OCI-LY7 (cell line): Measurements from ENCODE around the gene CBLC. TPM values are rescaled to one million over a fixed set of nuclear protein-coding genes. Genes with fewer than 3 reads are reported as not detected.

Source experiments
- BruUV-seq: library from RNA; stranded (reverse); fragments of 400-500 nt; replicated peaks from 2 replicates; lab custom pipeline; 2021; lab: Mats Ljungman, UMichigan
- CTCF ChIA-PET: fragments of 300-600 bp; sonication (Branson Sonifier 250); formaldehyde crosslinking; loops from one replicate; lab custom pipeline; 2022; ENCODE audit warnings: antibody characterized with exemption; ENCODE audit not compliant: unreplicated experiment; lab: Charles Lee
- POLR2A ChIA-PET: fragments of 300-600 bp; sonication (Branson Sonifier 250); formaldehyde crosslinking; loops from one replicate; lab custom pipeline; 2022; ENCODE audit warnings: antibody characterized with exemption; lab: Charles Lee
- DNase-seq: peaks from one replicate; pipeline ENCODE4 v3.0.0-alpha.2; 2015; ENCODE audit warnings: low spot score
- H2AFZ ChIP-seq: fragments of 200-600 bp; sonication (generic), shearing (Covaris generic); 2 replicates; pipeline ENCODE4 v1.6.1; 2014; ENCODE audit warnings: mild to moderate bottlenecking, antibody characterized with exemption, low read length, moderate library complexity
- H3K27ac ChIP-seq: fragments of 200-600 bp; sonication (generic); 2 replicates; pipeline ENCODE4 v1.5.1; 2014; ENCODE audit warnings: mixed run types, low read depth, mild to moderate bottlenecking, moderate library complexity, low read length, inconsistent platforms; ENCODE audit not compliant: poor library complexity, severe bottlenecking
- H3K36me3 ChIP-seq: fragments of 200-600 bp; sonication (generic); 2 replicates; pipeline ENCODE4 v1.6.1; 2014; ENCODE audit warnings: mild to moderate bottlenecking, antibody characterized with exemption, low read length, moderate library complexity, mixed read lengths; ENCODE audit not compliant: insufficient read depth
- H3K4me1 ChIP-seq: fragments of 200-600 bp; sonication (generic); 2 replicates; pipeline ENCODE4 v1.5.1; 2014; ENCODE audit warnings: mild to moderate bottlenecking, low read length; ENCODE audit not compliant: insufficient read depth, poor library complexity, severe bottlenecking
- H3K4me2 ChIP-seq: fragments of 200-600 bp; sonication (generic); 2 replicates; pipeline ENCODE4 v1.6.1; 2014; ENCODE audit warnings: mild to moderate bottlenecking, low read length
- H3K4me3 ChIP-seq: fragments of 200-600 bp; sonication (generic); 2 replicates; pipeline ENCODE4 v1.5.1; 2014; ENCODE audit warnings: mild to moderate bottlenecking, low read depth, low read length; ENCODE audit not compliant: poor library complexity, severe bottlenecking
- H3K79me2 ChIP-seq: fragments of 200-600 bp; sonication (generic); 2 replicates; pipeline ENCODE4 v1.6.1; 2016; ENCODE audit warnings: low read depth, mild to moderate bottlenecking, low read length, moderate library complexity, mixed read lengths; ENCODE audit not compliant: insufficient read depth
- H3K9me2 ChIP-seq: fragments of 200-600 bp; sonication (generic); 2 replicates; pipeline ENCODE4 v1.6.1; 2016; ENCODE audit warnings: mild to moderate bottlenecking, low read length, mixed read lengths; ENCODE audit not compliant: insufficient read depth
- H3K9me3 ChIP-seq: fragments of 200-600 bp; sonication (generic); 2 replicates; pipeline ENCODE4 v1.6.1; 2014; ENCODE audit warnings: mild to moderate bottlenecking, mixed run types, low read length, mixed read lengths
- H4K20me1 ChIP-seq: fragments of 200-600 bp; sonication (generic); 2 replicates; pipeline ENCODE4 v1.6.1; 2014; ENCODE audit warnings: mild to moderate bottlenecking, antibody characterized with exemption, low read length, moderate library complexity, mixed read lengths; ENCODE audit not compliant: insufficient read depth
- EZH2phosphoT487 ChIP-seq: fragments of 200-600 bp; sonication (generic); IDR thresholded peaks from 2 replicates; pipeline ENCODE4 v1.6.1; 2018; ENCODE audit warnings: low read depth, borderline replicate concordance, mild to moderate bottlenecking, mixed run types, antibody characterized with exemption, low read length, moderate library complexity, mixed read lengths
- intact Hi-C: fragments of 100-400 bp; cut with micrococcal nuclease; formaldehyde crosslinking; loops from one replicate; pipeline ENCODE4 v1.10.0; 2022; ENCODE audit not compliant: unreplicated experiment
- total RNA-seq, 2 experiments: library from RNA; depleted of rRNA in 1 of 2; stranded (reverse); fragments of >200 nt in 1 of 2; shearing (Covaris generic) in 1 of 2; gene quantifications; 2 replicates each; pipeline ENCODE4 v1.2.3, GENCODE V29; 2014 to 2022
- TF ChIP-seq, protein P1 (sequence below): fragments of 200-600 bp; sonication (generic); conservative IDR thresholded peaks from 2 replicates; pipeline ENCODE4 v1.5.1; 2014; ENCODE audit warnings: mild to moderate bottlenecking, antibody characterized with exemption, low read length, moderate library complexity, mixed read lengths

CBLC gene
- total RNA-seq, 2 experiments from 2014 or later, result not detected

- CTCF ChIA-PET, result no interaction called here
- Histone ChIP-seq H3K9me2 (no peaks in the 10 kb centered on the region), H3K4me2 (no peak overlapping the region), H3K36me3 (no peaks in the 10 kb centered on the region), H3K27ac (no peak overlapping the region), H2AFZ (no peak overlapping the region), H3K4me3 (no peak overlapping the region), H3K79me2 (no peaks in the 10 kb centered on the region), H4K20me1 (no peaks in the 10 kb centered on the region), H3K9me3 (no peaks in the 10 kb centered on the region), H3K4me1 (no peaks in the 10 kb centered on the region)
- POLR2A ChIA-PET, result no interaction called here
- no peak for DNase-seq
- no peak for TF ChIP-seq EZH2phosphoT487
- TF ChIP-seq, protein P1, sequence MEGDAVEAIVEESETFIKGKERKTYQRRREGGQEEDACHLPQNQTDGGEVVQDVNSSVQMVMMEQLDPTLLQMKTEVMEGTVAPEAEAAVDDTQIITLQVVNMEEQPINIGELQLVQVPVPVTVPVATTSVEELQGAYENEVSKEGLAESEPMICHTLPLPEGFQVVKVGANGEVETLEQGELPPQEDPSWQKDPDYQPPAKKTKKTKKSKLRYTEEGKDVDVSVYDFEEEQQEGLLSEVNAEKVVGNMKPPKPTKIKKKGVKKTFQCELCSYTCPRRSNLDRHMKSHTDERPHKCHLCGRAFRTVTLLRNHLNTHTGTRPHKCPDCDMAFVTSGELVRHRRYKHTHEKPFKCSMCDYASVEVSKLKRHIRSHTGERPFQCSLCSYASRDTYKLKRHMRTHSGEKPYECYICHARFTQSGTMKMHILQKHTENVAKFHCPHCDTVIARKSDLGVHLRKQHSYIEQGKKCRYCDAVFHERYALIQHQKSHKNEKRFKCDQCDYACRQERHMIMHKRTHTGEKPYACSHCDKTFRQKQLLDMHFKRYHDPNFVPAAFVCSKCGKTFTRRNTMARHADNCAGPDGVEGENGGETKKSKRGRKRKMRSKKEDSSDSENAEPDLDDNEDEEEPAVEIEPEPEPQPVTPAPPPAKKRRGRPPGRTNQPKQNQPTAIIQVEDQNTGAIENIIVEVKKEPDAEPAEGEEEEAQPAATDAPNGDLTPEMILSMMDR, result no peak
- intact Hi-C loops, result no loop called here
- no TSS peak for BruUV-seq
These were observed 40.2 kb downstream of the CBLC start for GRCh38 chr19:44817725-44818465.

GRCh38 chr19:44818466-44819031 is 40.9 kb downstream of the CBLC start:
- POLR2A ChIA-PET, result no interaction called here
- no TSS peak for BruUV-seq

More at GRCh38 chr19:44818466-44819031, 40.9 kb downstream of the CBLC start:
- Histone ChIP-seq H3K4me3 (no peak overlapping the region), H3K27ac (no peak overlapping the region), H3K79me2 (no peaks in the 10 kb centered on the region), H2AFZ (no peak overlapping the region), H3K36me3 (no peaks in the 10 kb centered on the region), H4K20me1 (no peaks in the 10 kb centered on the region), H3K9me3 (no peaks in the 10 kb centered on the region), H3K4me1 (no peaks in the 10 kb centered on the region), H3K9me2 (no peaks in the 10 kb centered on the region), H3K4me2 (no peak overlapping the region)
- CTCF ChIA-PET, result no interaction called here
- no peak for DNase-seq
- no peak for TF ChIP-seq EZH2phosphoT487
- TF ChIP-seq, protein P1, result no peak
- intact Hi-C loops, result no loop called here
